ENCODE data around the gene MIF.

The MIF gene

GRCh38 chr22:23892706-23893105, 1.5 kb upstream of the MIF start:
- TF ChIP-seq CTCF (IDR thresholded peaks at IDR 0.05) = no peak
- DNase-seq (ENCODE audit: low spot score) = no peak
- Histone ChIP-seq H3K27ac (peak overlapping the region in 1 of 2 donors; percentile 10), H3K4me3 (no peak overlapping the region)

GRCh38 chr22:23893121-23893944, 850 bp upstream of the MIF start:
- H3K27ac ChIP-seq = peak overlapping the region; percentile 87 to 89
- peak overlapping the region; percentile 77 for H3K4me3 ChIP-seq
- TF ChIP-seq CTCF (IDR thresholded peaks at IDR 0.05) = no peak
- DNase-seq (ENCODE audit: low spot score) = no peak

GRCh38 chr22:23894710-23895598, 771 bp downstream of the MIF start:
- no peak for DNase-seq (ENCODE audit: low spot score)
- no peak for TF ChIP-seq CTCF (IDR thresholded peaks at IDR 0.05)
- Histone ChIP-seq H3K4me3 (peak overlapping the region; percentile 77), H3K27ac (peak overlapping the region; percentile 87 to 89)

- TF ChIP-seq CTCF (IDR thresholded peaks at IDR 0.05) = no peak
- DNase-seq (ENCODE audit: low spot score) = no peak
- H3K4me3 ChIP-seq = peak overlapping the region; percentile 77
- peak overlapping the region; percentile 6 to 89 for H3K27ac ChIP-seq
Measured at GRCh38 chr22:23895599-23896144, 1.5 kb downstream of the MIF start.

GRCh38 chr22:23896166-23896522, 2.0 kb downstream of the MIF start:
- H3K27ac ChIP-seq = peak overlapping the region in 1 of 2 donors; percentile 89
- no peak overlapping the region for H3K4me3 ChIP-seq
- no peak for DNase-seq (ENCODE audit: low spot score)
- TF ChIP-seq CTCF (IDR thresholded peaks at IDR 0.05) = no peak

- H3K27ac ChIP-seq = no peak overlapping the region
- DNase-seq (ENCODE audit: low spot score) = no peak
- no peak for TF ChIP-seq CTCF (IDR thresholded peaks at IDR 0.05)
- no peak overlapping the region for H3K4me3 ChIP-seq
Measured at GRCh38 chr22:23896523-23897186, 2.5 kb downstream of the MIF start.

All from coronary artery (tissue), 2 donors.